A549 treated with GW870086 at 1 μM for 4 hours (cell line): ENCODE data around the gene ZNF516. TPM values are rescaled to one million over a fixed set of nuclear protein-coding genes. Genes with fewer than 3 reads are reported as not detected.

Source experiments
- total RNA-seq: library from RNA; stranded (reverse); fragments of 200-300 nt; extraction: Qiagen RNA extraction; gene quantifications from 5 replicates; pipeline ENCODE4 v1.2.3, GENCODE V29; 2022; ENCODE audit warnings: low read depth

The ZNF516 gene
- total RNA-seq, result 3.9 to 6.1 TPM (median 5.7 TPM) in 5 replicates

GRCh38 chr18:76495006-76495370 lies at the start of gene ZNF516:
ZNF516 (minus strand) TSS chr18:76495242; CDS start chr18:76443054, 52,188 bp downstream.

